ENCODE data around the gene ZFAND2A.

ZFAND2A gene

GRCh38 chr7:1112109-1112508, 47.9 kb downstream of the ZFAND2A start:
- H3K4me3 ChIP-seq (ENCODE audit: control insufficient read depth, low read depth, low read length): no peak overlapping the region
- TF ChIP-seq CTCF (IDR thresholded peaks at IDR 0.05; ENCODE audit: control insufficient read depth, insufficient read depth, low read depth, low read length, missing control alignments): no peak
- no peak for DNase-seq (ENCODE audit: low read depth)

- TF ChIP-seq CTCF (IDR thresholded peaks at IDR 0.05; ENCODE audit: control insufficient read depth, insufficient read depth, low read depth, low read length, missing control alignments): no peak
- DNase-seq (ENCODE audit: low read depth): no peak
- no peak overlapping the region for H3K4me3 ChIP-seq (ENCODE audit: control insufficient read depth, low read depth, low read length)
Observed at GRCh38 chr7:1111156-1111555, 48.8 kb downstream of the ZFAND2A start.

GRCh38 chr7:1110358-1110757, 49.6 kb downstream of the ZFAND2A start:
- H3K4me3 ChIP-seq (ENCODE audit: control insufficient read depth, low read depth, low read length): no peak overlapping the region
- TF ChIP-seq CTCF (IDR thresholded peaks at IDR 0.05; ENCODE audit: control insufficient read depth, insufficient read depth, low read depth, low read length, missing control alignments): no peak
- no peak for DNase-seq (ENCODE audit: low read depth)

- DNase-seq (ENCODE audit: low read depth): no peak
- no peak overlapping the region for H3K4me3 ChIP-seq (ENCODE audit: control insufficient read depth, low read depth, low read length)
- no peak for TF ChIP-seq CTCF (IDR thresholded peaks at IDR 0.05; ENCODE audit: control insufficient read depth, insufficient read depth, low read depth, low read length, missing control alignments)
Observed at GRCh38 chr7:1109581-1110310, 50.2 kb downstream of the ZFAND2A start.

- DNase-seq (ENCODE audit: low read depth): no peak
- H3K4me3 ChIP-seq (ENCODE audit: control insufficient read depth, low read depth, low read length): no peak overlapping the region
- TF ChIP-seq CTCF (IDR thresholded peaks at IDR 0.05; ENCODE audit: control insufficient read depth, insufficient read depth, low read depth, low read length, missing control alignments): no peak
Observed at GRCh38 chr7:1108264-1108920, 51.6 kb downstream of the ZFAND2A start.

- TF ChIP-seq CTCF (IDR thresholded peaks at IDR 0.05; ENCODE audit: control insufficient read depth, insufficient read depth, low read depth, low read length, missing control alignments): no peak
- DNase-seq (ENCODE audit: low read depth): no peak
- no peak overlapping the region for H3K4me3 ChIP-seq (ENCODE audit: control insufficient read depth, low read depth, low read length)
Observed at GRCh38 chr7:1106793-1107421, 53.1 kb downstream of the ZFAND2A start.
